Stimulated activated CD8-positive, alpha-beta memory T cell treated with anti-CD3 and anti-CD28 coated beads, Interleukin-2, amount 100 ng/mL, for 1 hour (primary cell): ENCODE results near the gene OXLD1.
"Not testable (repeated sequence)": the region's sequence is repeated elsewhere in the genome, so short reads cannot be mapped to it uniquely, and the experiment has no call there.

Source experiments
- DNase-seq, 2 donors: peaks; one replicate each; pipeline ENCODE4 v3.0.0-alpha.2; 2020; ENCODE audit warnings: low read depth in 2 of 2

The OXLD1 gene

DNA sequence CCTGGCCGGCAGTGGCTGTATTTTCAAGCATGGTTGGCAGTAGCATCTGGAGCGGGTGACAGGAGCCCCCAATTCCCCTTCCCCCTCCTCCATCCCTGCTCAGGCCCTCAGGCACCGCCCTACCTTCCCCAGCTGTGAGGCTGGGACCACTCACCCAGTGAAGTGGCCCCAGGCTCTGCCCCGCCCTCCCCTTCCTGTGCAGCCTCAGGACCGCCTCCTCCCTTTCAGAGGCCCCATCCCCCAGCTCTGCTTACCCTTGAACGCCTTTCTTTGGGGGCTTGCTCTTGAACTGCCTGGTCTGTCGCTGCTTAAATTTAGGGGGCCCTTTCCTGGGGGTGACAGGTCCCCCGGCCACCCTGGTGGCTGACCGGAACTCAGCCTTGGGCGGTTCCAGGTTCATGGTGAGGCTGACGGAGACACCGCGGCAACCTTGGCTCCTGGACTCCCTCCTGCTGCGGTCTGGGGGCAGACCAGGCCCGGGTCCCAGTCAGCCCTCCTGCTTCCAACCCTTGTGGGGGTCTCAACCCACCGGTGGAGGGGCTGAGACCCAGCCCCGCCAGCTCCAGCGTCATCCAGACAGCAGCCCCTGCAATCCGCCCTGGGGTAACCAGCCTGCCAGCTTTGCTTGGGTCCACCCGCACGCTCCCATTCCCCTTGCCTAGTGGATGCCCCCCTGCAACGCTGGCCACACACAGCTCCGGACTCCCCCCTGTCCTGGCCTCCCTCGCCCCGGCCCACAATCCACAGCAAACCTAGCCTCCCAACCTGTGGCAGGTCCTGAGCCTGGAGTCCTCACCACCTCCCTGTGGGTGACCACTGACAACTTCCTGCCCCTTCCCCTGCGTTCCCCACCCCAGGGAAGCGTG lies 13.3 kb downstream of the OXLD1 start:
- DNase-seq = no peak

DNA sequence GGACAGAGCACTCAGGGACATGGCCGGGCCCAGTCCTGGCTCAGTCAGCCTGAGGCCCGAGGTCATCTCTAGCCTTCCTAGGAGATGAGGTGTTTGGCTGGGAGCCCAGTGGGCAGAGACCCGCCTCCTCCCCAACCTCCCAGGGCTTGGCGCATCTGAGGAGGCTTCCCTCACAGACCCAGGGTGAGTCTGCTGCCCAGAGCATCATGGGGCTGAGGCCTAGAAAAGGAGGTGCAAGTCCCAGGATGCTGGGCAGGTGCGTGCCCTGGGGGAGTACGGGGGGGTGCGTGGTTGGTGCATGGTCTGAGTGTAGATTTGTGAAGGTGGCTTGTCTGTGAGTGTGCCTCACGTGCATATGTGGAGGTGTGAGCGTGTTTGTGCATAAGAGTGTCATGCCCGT lies 14.7 kb downstream of the OXLD1 start:
- no peak for DNase-seq

DNA sequence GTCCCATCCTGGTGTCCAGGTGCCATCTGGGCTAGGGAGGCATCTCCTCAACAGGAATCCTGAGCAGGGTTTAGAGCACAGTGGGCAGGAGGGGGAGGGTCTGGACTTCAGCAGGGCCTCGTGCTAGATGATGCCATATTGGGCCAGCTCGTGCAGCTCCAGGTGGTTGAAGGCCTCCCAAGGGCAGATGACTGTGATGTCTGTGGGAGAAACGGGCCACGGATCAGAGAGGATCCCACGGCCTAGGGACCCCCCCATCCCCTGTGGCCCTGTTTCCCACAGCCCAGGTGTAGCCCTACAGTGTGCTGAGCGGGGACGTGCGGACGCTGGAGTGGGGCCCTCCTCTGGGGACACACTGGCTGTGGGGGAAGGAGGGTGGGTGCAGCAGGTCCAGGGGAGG lies 15.5 kb downstream of the OXLD1 start:
- DNase-seq = no peak

GRCh38 chr17:81648707-81649085 lies 17.7 kb downstream of the OXLD1 start:
- no peak for DNase-seq

DNA sequence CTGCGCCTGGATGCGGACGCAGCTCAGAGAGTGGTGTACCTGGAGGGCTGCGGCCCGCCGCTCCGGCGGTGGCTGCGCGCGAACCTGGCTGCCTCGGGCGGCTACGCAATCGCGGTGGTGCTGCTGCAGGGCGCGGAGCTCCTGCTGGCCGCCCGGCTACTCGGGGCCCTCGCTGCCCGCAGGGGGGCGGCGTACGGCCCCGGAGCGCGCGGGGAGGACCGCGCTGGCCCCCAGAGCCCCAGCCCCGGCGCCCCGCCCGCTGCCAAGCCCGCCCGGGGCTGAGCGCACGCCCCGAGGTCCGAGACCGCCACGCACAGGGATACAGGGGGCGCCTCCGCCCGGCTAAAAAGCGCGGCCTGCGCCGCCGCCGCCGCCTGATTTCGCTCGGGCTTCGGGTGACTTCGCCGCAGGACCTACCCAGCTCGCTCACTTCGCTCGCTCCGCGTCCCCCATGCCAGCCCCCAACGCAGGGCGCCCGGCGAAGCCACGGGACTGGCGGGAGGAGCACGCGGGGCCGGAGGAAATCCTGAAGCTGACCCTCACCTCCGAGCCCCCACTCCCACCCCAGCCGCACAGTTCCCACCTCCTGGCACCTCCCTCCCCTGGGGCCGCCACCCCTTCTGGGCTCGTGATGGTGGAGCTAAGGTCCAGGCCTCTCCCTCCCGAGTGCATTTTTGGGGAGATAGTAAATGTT lies 18.2 kb downstream of the OXLD1 start:
- no peak for DNase-seq

DNA sequence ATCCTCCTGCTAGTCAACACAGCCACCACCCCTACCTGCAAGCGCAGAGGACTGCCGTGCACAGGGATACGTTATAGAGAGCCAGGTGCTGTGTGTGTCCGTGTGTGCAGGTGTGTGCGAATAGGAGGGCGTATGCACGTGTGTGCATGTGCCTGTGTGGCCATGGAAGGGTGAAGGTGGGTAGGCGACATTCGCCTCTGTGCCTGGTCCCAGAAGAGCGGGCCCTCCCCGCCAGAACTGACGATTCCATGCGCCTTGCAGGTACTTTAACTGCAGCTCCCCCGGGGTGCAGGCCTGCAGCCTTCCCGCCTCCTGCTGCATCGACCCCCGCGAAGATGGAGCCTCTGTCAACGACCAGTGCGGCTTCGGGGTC lies 18.8 kb downstream of the OXLD1 start:
- DNase-seq = no peak

GRCh38 chr17:81646869-81647600 lies 19.4 kb downstream of the OXLD1 start:
- no peak for DNase-seq

DNA sequence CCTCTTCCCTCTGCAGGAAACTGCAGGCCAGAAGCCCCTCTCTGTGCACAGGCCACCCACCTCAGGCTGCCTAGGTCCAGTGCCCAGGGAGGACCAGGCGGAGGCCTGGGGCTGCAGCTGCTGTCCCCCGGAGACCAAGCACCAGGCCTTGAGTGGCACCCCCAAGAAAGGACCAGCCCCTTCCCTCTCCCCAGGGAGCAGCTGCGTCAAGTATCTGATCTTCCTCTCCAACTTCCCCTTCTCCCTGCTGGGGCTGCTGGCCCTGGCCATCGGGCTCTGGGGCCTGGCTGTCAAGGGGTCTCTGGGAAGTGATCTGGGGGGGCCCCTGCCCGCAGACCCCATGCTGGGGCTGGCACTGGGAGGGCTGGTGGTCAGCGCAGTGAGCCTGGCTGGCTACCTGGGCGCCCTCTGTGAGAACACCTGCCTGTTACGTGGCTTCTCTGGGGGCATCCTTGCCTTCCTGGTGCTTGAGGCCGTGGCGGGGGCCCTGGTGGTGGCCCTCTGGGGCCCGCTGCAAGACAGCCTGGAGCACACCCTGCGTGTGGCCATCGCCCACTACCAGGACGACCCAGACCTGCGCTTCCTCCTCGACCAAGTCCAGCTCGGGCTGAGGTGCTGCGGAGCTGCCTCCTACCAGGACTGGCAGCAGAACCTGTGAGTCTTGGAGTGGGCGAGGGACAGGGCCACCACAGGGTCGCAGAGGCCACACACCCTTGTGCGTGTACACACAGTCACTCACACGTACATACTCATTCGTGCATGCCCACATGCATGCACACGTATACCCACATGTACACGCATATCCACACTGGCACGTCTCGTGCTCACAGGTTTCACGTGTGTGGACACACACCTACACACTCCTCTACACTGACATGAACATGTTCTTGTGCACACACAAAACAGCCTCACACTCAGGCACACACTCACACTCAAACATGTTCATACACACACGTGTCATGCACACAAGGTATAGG lies 21.1 kb downstream of the OXLD1 start:
- DNase-seq = no peak

GRCh38 chr17:81644496-81644895 lies 21.9 kb downstream of the OXLD1 start:
- no peak for DNase-seq

DNA sequence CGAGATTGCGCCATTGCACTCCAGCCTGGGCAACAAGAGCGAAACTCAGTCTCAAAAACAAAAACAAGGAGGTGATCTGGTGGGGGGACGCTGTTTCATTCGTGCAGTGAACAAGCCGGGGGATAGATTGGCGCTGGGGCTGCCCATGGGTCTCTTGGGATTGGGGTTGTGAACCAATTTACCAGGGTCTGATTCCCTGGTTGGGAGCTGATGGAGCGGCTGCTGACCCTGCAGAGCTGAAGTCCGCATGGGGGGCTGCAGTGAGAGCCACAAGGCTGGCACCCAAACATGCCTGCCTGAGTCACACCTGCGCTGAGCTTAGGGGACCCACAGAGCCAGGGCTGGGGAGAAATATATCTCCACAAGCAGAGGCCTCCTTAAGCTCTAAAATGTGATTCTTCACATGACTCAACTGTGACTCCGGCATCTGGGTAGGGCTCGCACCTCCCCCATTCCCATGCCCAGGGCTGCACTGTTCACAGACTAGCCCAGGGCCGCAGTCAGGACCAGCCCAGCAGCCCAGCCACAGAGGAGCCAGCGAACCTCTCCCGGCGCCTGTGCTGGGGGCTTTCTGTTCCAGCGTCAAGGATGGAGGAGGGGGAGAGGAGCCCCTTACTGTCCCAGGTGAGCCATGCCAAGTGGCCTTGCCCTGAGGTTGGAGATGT lies 24.4 kb downstream of the OXLD1 start:
- no peak for DNase-seq

- DNase-seq = no peak
Measured at GRCh38 chr17:81640011-81640410, 26.4 kb downstream of the OXLD1 start.

DNA sequence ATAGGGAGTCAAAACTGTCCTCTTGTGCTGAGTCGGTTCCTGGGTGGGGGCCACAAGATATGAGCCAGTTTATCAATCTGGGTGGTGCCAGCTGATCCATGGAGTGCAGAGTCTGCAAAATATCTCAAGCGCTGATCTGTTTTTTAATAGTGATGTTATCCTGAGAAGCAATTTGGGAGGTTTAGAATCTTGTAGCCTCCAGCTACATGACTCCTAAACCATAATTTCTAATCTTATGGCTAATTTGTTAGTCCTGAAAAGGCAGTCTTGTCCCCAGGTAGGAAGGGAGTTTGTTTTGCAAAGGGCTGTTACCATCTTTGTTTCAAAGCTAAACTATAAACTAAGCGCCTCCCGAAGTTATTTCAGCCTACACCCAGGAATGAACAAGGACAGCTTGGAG lies 27.7 kb downstream of the OXLD1 start:
- no peak for DNase-seq

GRCh38 chr17:81636505-81637288 lies 29.7 kb downstream of the OXLD1 start, which contains the start of the genes NPLOC4 and TSPAN10:
NPLOC4 (minus strand) TSS chr17:81637112; CDS start chr17:81636930, 182 bp downstream.
TSPAN10 (plus strand) TSS chr17:81637196; CDS start chr17:81642413, 5,217 bp downstream.
- DNase-seq = peak; percentile 71 to 77

DNA sequence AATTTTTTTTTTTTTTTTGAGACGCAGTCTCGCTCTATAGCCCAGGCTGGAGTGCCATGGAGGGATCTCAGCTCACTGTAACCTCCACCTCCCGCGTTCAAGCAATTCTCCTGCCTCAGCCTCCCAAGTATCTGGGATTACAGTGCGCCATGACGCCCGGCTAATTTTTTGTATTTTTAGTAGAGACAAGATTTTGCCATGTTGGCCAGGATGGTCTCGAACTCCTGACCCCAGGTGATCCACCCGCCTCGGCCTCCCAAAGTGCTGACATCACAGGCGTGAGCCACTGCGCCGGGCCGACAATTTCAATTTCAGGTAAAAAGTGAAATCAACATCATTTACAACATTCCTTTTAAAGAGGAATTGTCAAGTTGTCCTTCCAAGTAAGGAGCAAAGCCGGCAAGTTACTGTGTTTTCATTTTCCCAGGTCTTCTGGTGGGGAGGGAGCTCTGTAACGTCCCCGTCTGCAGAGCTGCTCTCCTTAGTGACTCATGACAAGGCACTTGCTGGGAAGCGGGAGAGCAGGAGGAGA lies 30.4 kb downstream of the OXLD1 start:
- DNase-seq = no peak

DNA sequence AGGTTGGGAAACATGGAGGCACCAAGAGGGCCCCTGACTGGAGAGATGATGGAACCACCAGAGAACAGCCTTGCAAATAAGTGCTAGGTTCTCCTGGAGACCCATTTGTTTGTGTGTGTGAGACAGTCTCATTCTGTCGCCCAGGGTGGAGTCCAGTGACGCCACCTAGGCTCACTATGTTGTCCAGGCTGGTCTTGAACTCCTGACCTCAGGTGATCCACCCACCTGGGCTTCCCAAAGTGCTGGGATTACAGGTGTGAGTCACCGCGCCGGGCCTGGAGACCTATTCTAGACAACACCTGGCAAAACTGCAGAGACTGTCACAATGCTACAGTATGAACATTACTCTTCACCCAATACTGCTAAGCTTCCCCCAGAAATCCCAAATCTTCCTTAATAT lies 31.0 kb downstream of the OXLD1 start:
- no peak for DNase-seq

DNA sequence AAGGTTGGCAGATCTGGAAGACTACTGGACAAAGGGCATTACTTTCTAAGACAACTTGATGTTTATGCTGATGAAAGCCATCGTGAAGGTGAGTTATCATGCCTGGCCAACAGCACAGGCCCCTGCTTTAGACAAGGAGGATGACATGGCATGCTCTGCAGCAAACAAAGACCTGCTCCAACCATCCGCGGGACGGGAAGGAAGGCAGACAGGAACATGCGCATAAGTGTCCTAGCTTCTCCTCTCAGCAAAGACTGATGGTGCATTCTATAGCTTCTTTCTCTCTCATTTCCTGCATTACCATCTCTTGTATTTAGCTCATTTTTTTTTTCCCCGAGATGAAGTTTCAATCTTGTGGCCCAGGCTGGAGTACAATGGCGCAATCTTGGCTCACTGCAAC lies 34.9 kb downstream of the OXLD1 start:
- DNase-seq = no peak

DNA sequence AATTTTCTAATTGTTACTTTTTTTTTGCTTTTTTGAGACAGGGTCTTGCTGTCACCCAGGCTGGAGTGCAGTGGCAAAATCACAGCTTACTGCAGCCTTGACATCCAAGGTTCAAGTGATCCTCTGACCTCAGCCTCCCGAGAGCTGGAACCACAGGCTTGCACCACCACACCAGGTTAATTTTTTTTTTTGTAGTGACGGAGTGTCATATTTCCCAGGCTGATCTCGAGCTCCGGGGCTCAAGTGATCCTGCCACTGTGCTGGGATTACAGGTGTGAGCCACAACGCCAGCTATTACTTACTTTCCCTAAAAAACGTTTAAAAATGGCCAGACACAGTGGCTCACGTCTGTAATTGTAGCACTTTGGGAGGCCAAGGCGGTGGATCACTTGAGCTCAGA lies 36.1 kb downstream of the OXLD1 start:
- no peak for DNase-seq

DNA sequence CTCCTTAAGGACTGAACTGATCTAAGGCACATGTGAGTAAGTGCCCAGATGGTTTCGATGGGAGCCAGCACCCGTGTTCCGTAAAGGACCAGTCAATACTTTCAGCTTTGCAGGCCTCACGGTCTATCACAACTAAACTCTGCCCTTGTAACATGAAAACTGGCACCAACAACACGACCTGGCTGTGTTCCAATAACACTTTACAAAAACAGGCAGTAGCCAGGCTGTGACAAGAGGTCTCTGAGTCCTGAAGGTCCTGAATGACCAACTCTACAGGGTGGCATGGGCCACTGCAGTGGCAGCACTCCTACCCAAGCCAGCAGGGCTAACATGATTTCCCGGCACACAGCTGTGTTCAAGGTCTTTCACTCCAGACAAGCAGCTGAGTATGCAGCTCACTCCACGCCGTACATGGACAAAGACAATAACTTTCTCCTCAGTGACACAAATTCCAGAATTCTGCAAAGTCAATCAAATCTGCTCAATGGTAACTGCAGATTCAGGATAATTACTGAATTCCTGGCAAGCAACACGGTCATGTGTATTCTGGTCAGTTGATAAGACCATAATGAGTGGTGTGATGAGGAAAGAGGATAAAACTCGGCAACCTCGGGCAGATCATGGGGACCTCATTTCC lies 44.8 kb downstream of the OXLD1 start:
- no peak for DNase-seq

DNA sequence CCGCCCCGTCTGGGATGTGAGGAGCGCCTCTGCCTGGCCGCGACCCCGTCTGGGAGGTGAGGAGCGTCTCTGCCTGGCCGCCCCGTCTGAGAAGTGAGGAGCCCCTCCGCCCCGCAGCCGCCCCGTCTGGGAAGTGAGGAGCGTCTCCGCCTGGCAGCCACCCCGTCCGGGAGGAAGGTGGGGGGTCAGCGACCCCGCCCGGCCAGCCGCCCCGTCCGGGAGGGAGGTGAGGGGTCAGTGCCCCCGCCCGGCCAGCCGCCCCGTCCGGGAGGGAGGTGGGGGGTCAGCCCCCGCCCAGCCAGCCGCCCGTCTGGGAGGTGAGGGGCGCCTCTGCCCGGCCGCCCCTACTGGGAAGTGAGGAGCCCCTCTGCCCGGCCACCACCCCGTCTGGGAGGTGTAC lies 48.1 kb downstream of the OXLD1 start:
- DNase-seq = not testable (repeated sequence)
